Progenitor cell of endocrine pancreas (in vitro differentiated cells): ENCODE data around the gene FOXN4. TPM values are rescaled to one million over a fixed set of nuclear protein-coding genes. Genes with fewer than 3 reads are reported as not detected.

Source experiments
- DNase-seq: peaks from one replicate; pipeline ENCODE4 v3.0.0; 2021; ENCODE audit warnings: low spot score; ENCODE audit not compliant: unreplicated experiment
- H3K27ac Mint-ChIP-seq: 2 replicates; pipeline ENCODE4 v1.8.0; 2021; ENCODE audit warnings: mild to moderate bottlenecking, moderate library complexity, mixed read lengths
- H3K27me3 Mint-ChIP-seq: 2 replicates; pipeline ENCODE4 v1.8.0; 2021; ENCODE audit warnings: mixed read lengths
- H3K36me3 Mint-ChIP-seq: 2 replicates; pipeline ENCODE4 v1.8.0; 2022; ENCODE audit warnings: mixed read lengths; ENCODE audit not compliant: insufficient read depth
- H3K4me1 Mint-ChIP-seq: 2 replicates; pipeline ENCODE4 v1.8.0; 2021; ENCODE audit warnings: low read depth, mixed read lengths
- H3K4me3 Mint-ChIP-seq: 2 replicates; pipeline ENCODE4 v1.8.0; 2021; ENCODE audit warnings: low read depth, mild to moderate bottlenecking, moderate library complexity, mixed read lengths
- H3K9me3 Mint-ChIP-seq: 2 replicates; pipeline ENCODE4 v1.8.0; 2021; ENCODE audit warnings: low read depth, mixed read lengths
- total RNA-seq: library from RNA; stranded (reverse); gene quantifications from 2 replicates; pipeline ENCODE4 v1.2.1, GENCODE V29; 2021
- TF ChIP-seq, protein P1 (sequence below): fragments of 200-600 bp; sonication (generic); IDR thresholded peaks from one replicate; pipeline ENCODE4 v1.5.0; 2021; ENCODE audit warnings: antibody characterized with exemption, mild to moderate bottlenecking; ENCODE audit not compliant: unreplicated experiment

Gene FOXN4
- total RNA-seq, 1 donor from 2014 or later, result 0.34 TPM

- H3K4me3 Mint-ChIP-seq, result no peak overlapping the region
- no peaks in the 10 kb centered on the region for H3K27me3 Mint-ChIP-seq
- H3K27ac Mint-ChIP-seq, result no peak overlapping the region
- TF ChIP-seq, protein P1, sequence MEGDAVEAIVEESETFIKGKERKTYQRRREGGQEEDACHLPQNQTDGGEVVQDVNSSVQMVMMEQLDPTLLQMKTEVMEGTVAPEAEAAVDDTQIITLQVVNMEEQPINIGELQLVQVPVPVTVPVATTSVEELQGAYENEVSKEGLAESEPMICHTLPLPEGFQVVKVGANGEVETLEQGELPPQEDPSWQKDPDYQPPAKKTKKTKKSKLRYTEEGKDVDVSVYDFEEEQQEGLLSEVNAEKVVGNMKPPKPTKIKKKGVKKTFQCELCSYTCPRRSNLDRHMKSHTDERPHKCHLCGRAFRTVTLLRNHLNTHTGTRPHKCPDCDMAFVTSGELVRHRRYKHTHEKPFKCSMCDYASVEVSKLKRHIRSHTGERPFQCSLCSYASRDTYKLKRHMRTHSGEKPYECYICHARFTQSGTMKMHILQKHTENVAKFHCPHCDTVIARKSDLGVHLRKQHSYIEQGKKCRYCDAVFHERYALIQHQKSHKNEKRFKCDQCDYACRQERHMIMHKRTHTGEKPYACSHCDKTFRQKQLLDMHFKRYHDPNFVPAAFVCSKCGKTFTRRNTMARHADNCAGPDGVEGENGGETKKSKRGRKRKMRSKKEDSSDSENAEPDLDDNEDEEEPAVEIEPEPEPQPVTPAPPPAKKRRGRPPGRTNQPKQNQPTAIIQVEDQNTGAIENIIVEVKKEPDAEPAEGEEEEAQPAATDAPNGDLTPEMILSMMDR, result no peak
- no peak for DNase-seq
- no peaks in the 10 kb centered on the region for H3K36me3 Mint-ChIP-seq
- H3K9me3 Mint-ChIP-seq, result no peaks in the 10 kb centered on the region
- H3K4me1 Mint-ChIP-seq, result peaks cover 5% of the 10 kb centered on the region
These were observed 43.1 kb upstream of the FOXN4 start for GRCh38 chr12:109352184-109352583.

GRCh38 chr12:109347589-109347988, 38.5 kb upstream of the FOXN4 start, which contains the start of gene MYO1H:
Gene MYO1H (plus strand): TSS chr12:109347900. CDS start chr12:109347961, 61 bp downstream.
- no peak for DNase-seq
- TF ChIP-seq, protein P1, result no peak
- Mint-ChIP-seq H3K4me1 (peaks cover 5% of the 10 kb centered on the region), H3K27ac (peak within 1 kb of the TSS; percentile 10), H3K9me3 (peaks cover 10% of the 10 kb centered on the region), H3K27me3 (no peaks in the 10 kb centered on the region), H3K4me3 (no peak within 1 kb of the TSS), H3K36me3 (no peaks in the 10 kb centered on the region)

GRCh38 chr12:109346920-109347319, 37.8 kb upstream of the FOXN4 start:
- no peaks in the 10 kb centered on the region for H3K27me3 Mint-ChIP-seq
- DNase-seq, result no peak
- no peak overlapping the region for H3K27ac Mint-ChIP-seq
- H3K36me3 Mint-ChIP-seq, result no peaks in the 10 kb centered on the region
- H3K4me3 Mint-ChIP-seq, result no peak overlapping the region
- peaks cover 10% of the 10 kb centered on the region for H3K9me3 Mint-ChIP-seq
- peaks cover 5% of the 10 kb centered on the region for H3K4me1 Mint-ChIP-seq
- TF ChIP-seq, protein P1, result peak; percentile 13

DNA sequence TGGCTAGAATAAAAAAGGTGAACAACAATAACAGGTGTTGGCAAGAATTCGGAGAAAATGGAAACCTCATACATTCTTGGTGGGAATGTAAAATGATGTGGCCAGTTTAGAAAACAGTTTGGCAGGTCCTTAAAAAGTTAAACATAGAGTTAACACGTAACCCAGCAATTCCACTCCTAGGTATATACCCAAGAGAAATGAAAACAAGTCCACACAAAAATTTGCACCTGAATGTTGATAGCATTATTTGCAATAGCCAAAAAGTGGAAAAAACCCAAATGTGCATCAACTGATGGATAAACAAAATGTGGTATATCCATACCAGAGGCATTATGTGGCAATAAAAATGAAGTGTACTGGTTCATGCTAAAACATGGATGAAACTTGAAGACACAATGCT, 36.3 kb upstream of the FOXN4 start:
- H3K27me3 Mint-ChIP-seq, result no peaks in the 10 kb centered on the region
- H3K36me3 Mint-ChIP-seq, result no peaks in the 10 kb centered on the region
- no peak overlapping the region for H3K4me3 Mint-ChIP-seq
- peaks cover 5% of the 10 kb centered on the region for H3K4me1 Mint-ChIP-seq
- TF ChIP-seq, protein P1, result no peak
- no peak for DNase-seq
- H3K9me3 Mint-ChIP-seq, result peaks cover 10% of the 10 kb centered on the region
- H3K27ac Mint-ChIP-seq, result no peak overlapping the region

GRCh38 chr12:109343677-109344076, 34.6 kb upstream of the FOXN4 start:
- Mint-ChIP-seq H3K27ac (no peak overlapping the region), H3K27me3 (no peaks in the 10 kb centered on the region), H3K36me3 (no peaks in the 10 kb centered on the region), H3K9me3 (peaks cover 10% of the 10 kb centered on the region), H3K4me1 (peaks cover 5% of the 10 kb centered on the region), H3K4me3 (no peak overlapping the region)
- DNase-seq, result no peak
- TF ChIP-seq, protein P1, result no peak
